ENCODE results near the gene TBL3.

TBL3 gene

GRCh38 chr16:1976951-1977874 is 5.4 kb downstream of the TBL3 start:
- TF ChIP-seq CTCF (IDR thresholded peaks at IDR 0.05; ENCODE audit: low read depth, low read length, missing control alignments): no peak
- H3K4me3 ChIP-seq (replicated peaks; ENCODE audit: low read depth, low read length): no peak overlapping the region
- no peak for DNase-seq (ENCODE audit: extremely low read depth, low read depth)

GRCh38 chr16:1977875-1978268 is 6.0 kb downstream of the TBL3 start:
- TF ChIP-seq CTCF (IDR thresholded peaks at IDR 0.05; ENCODE audit: low read depth, low read length, missing control alignments): no peak
- no peak overlapping the region for H3K4me3 ChIP-seq (replicated peaks; ENCODE audit: low read depth, low read length)
- DNase-seq (ENCODE audit: extremely low read depth, low read depth): no peak

- no peak overlapping the region for H3K4me3 ChIP-seq (replicated peaks; ENCODE audit: low read depth, low read length)
- no peak for DNase-seq (ENCODE audit: extremely low read depth, low read depth)
- TF ChIP-seq CTCF (IDR thresholded peaks at IDR 0.05; ENCODE audit: low read depth, low read length, missing control alignments): no peak
These were observed 6.7 kb downstream of the TBL3 start for GRCh38 chr16:1978476-1979120.

- no peak overlapping the region for H3K4me3 ChIP-seq (replicated peaks; ENCODE audit: low read depth, low read length)
- no peak for DNase-seq (ENCODE audit: extremely low read depth, low read depth)
- no peak for TF ChIP-seq CTCF (IDR thresholded peaks at IDR 0.05; ENCODE audit: low read depth, low read length, missing control alignments)
These were observed 7.6 kb downstream of the TBL3 start for GRCh38 chr16:1979271-1980029.

- no peak for DNase-seq (ENCODE audit: extremely low read depth, low read depth)
- no peak for TF ChIP-seq CTCF (IDR thresholded peaks at IDR 0.05; ENCODE audit: low read depth, low read length, missing control alignments)
- no peak overlapping the region for H3K4me3 ChIP-seq (replicated peaks; ENCODE audit: low read depth, low read length)
These were observed 8.3 kb downstream of the TBL3 start for GRCh38 chr16:1980030-1980769.

- no peak overlapping the region for H3K4me3 ChIP-seq (replicated peaks; ENCODE audit: low read depth, low read length)
These were observed 8.9 kb downstream of the TBL3 start for GRCh38 chr16:1980770-1981087.

More at GRCh38 chr16:1980770-1981087, 8.9 kb downstream of the TBL3 start:
- DNase-seq (ENCODE audit: extremely low read depth, low read depth): no peak
- TF ChIP-seq CTCF (IDR thresholded peaks at IDR 0.05; ENCODE audit: low read depth, low read length, missing control alignments): no peak
